Aorta (tissue), 5 donors: ENCODE measurements around the gene PCED1B. TPM values are rescaled to one million over a fixed set of nuclear protein-coding genes. Genes with fewer than 3 reads are reported as not detected.
A peak's percentile ranks its signal among the peaks of the same experiment; 100 is the strongest.
"Not testable (repeated sequence)": the region's sequence is repeated elsewhere in the genome, so short reads cannot be mapped to it uniquely, and the experiment has no call there.

Experiments used
- ATAC-seq: fragments of 200-7000 bp; cut with Tn5 transposase; one replicate; pipeline ENCODE4 v1.9.1; 2022; ENCODE audit warnings: moderate library complexity; ENCODE audit not compliant: low FRiP score
- DNase-seq, 2 donors: peaks; one replicate each; pipeline ENCODE4 v3.0.0-alpha.2; 2020
- H3K27ac ChIP-seq, 2 donors: one replicate each; pipeline ENCODE4 v1.5.1; 2013; ENCODE audit warnings: low read length in 2 of 2, mild to moderate bottlenecking in 2 of 2, moderate library complexity in 2 of 2, control low read depth in 1 of 2, inconsistent platforms in 1 of 2, low read depth in 1 of 2
- H3K27me3 ChIP-seq, 2 donors: one replicate each; pipeline ENCODE4 v1.6.1; 2013; ENCODE audit warnings: control low read depth in 1 of 2, low read length in 1 of 2, mild to moderate bottlenecking in 1 of 2, moderate library complexity in 1 of 2; ENCODE audit not compliant: insufficient read depth in 2 of 2, control insufficient read depth in 1 of 2
- H3K36me3 ChIP-seq, 2 donors: one replicate each; pipeline ENCODE4 v1.6.1; 2013; ENCODE audit warnings: control low read depth in 1 of 2, low read length in 1 of 2, mild to moderate bottlenecking in 1 of 2; ENCODE audit not compliant: insufficient read depth in 2 of 2, control insufficient read depth in 1 of 2
- H3K4me1 ChIP-seq, 2 donors: one replicate each; pipeline ENCODE4 v1.6.1; 2013; ENCODE audit warnings: low read length in 2 of 2, control low read depth in 1 of 2, mild to moderate bottlenecking in 1 of 2, moderate library complexity in 1 of 2; ENCODE audit not compliant: insufficient read depth in 2 of 2, control insufficient read depth in 1 of 2
- H3K4me3 ChIP-seq, 2 donors: one replicate each; pipeline ENCODE4 v1.5.1; 2013; ENCODE audit warnings: low read length in 2 of 2, control low read depth in 1 of 2, mild to moderate bottlenecking in 1 of 2
- H3K9me3 ChIP-seq: one replicate; pipeline ENCODE4 v1.6.1; 2013; ENCODE audit warnings: mild to moderate bottlenecking, low read length; ENCODE audit not compliant: control insufficient read depth
- WGBS, 2 donors: extraction: QIAGEN DNeasy Blood & Tissue Kit; methylation state at CpG; one replicate each; pipeline ENCODE4 v1.1.7; 2013; 5-methylcytosine and 5-hydroxymethylcytosine counted together
- intact Hi-C, 2 donors: fragments of 100-400 bp; cut with DNase I; formaldehyde crosslinking; loops; one replicate each; pipeline versions ENCODE4 v1.14.2 to v1.15.0; 2022
- polyA plus RNA-seq, 2 donors: library from polyadenylated mRNA; stranded (reverse); fragments of 200-250 nt; gene quantifications; one replicate each; pipeline ENCODE4 v1.2.3, GENCODE V29; 2013
- total RNA-seq, 2 donors: library from RNA; stranded (reverse); fragmentation: NEBNext Ultra II Directional; extraction: Animal tissue kit (Norgen Biotek cat#: 25700); gene quantifications; one replicate each; pipeline ENCODE4 v1.2.1, GENCODE V29; 2021
- donor health status: healthy with polysubstance abuse.
- donor health status: Bipolar disorder and iron deficiency.
- donor health status: DM: no; HTN: no; CAD: no.
- donor health status: DM: no; HTN: no; CAD: no.
- donor health status: DM: yes; HTN: yes; CAD: no.

PCED1B gene
- total and polyA plus RNA-seq, 4 donors, result 2.0 to 12.6 (median 11.6) TPM

DNA sequence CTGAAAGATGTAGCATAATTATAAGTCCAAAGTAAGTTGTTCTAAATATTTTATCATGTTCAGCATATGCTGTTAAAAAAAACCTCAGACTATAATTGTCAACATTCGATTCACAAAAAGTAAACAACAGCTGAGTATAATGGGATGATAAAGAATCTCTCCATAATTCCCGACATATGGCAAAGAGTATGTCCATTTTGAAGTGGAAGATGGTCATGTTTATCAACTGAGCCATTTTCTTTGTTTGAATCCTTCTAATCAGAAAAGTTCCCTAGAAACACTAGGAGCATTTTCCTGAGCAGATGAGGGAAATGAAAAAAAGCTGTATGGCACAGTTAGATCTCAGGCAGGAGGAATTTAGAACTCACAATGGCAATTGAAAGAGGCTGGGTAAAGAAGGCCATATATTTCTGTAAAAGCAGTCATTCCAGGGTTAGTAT, 192.4 kb downstream of the PCED1B start:
- H3K27ac ChIP-seq, result no peak overlapping the region
- H3K9me3 ChIP-seq, result no peaks in the 10 kb centered on the region
- no peaks in the 10 kb centered on the region for H3K36me3 ChIP-seq
- H3K4me1 ChIP-seq, result peaks cover 0 to 1% of the 10 kb centered on the region in 2 donors
- no peak overlapping the region for H3K4me3 ChIP-seq
- 84 to 93% methylated on average over 2 of the region's 2 CpGs for WGBS, 2 donors
- H3K27me3 ChIP-seq, result no peaks in the 10 kb centered on the region
- DNase-seq, result no peak
- intact Hi-C loops, result no loop called here
- no peak for ATAC-seq

DNA sequence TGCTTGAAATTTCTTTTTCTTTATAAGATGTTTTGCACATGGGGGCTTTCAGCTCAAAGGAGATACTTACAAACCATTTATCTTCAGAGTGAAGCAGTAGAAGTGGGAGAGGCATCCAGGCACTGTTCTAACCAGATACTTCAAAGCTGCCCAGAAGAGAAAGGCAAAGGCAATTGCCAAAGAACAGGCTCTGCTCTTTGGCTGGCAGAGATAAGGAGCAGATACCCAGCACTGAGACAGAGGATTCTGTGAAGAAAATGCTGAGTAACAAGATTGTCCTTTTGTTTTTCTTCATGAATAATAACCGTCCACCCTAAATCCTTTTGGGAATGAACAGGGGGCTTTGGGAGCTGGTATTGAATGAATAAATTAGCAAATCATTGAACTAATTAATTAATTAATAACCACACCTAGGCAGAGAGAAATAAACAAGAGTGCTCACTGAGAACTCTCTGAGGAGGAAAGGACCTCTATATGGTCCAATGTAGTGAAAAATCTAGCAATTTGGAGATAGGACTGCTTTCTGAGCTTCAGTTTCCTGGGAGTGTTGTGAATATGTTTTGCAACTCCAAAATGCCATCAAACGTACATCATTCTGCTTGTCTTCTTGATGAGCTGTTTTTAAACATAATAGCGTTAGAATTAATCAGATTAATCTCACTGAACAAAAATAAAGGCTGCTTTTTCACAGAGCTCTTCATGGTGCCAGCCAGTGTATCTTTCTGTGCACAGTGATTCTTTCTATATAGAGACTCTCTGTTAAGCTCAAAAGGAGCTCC, 193.2 kb downstream of the PCED1B start:
- DNase-seq (no peak), ATAC-seq (no peak)
- Histone ChIP-seq H3K4me1 (peaks cover 0 to 3% of the 10 kb centered on the region in 2 donors), H3K36me3 (no peaks in the 10 kb centered on the region), H3K4me3 (no peak overlapping the region), H3K27me3 (no peaks in the 10 kb centered on the region), H3K27ac (no peak overlapping the region), H3K9me3 (no peaks in the 10 kb centered on the region)
- intact Hi-C loops, result no loop called here
- 54 to 61% methylated on average over 3 of the region's 3 CpGs for WGBS, 2 donors

DNA sequence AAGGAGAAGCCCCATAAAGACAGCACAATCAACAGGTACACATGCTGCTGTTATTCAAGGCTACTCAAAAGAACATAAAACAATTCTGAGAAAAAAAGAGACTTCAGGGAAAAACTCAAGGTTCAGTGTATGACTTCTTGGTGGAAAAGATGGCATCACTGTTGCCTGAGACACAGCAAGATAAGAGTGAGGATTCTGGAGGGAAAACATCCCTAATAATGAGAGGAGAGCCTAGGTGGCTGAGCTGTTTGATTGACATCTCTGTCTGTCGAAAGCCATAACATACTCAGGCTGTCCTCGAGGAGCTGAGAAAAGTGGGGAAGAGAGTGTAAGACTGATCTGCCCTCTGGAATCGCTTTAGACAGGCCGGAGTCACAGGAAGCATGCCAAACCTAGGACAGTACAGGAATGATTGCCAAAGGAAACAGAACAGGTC, 193.8 kb downstream of the PCED1B start:
- WGBS, 2 donors, result 75 to 77% methylated on average over 4 of the region's 4 CpGs

DNA sequence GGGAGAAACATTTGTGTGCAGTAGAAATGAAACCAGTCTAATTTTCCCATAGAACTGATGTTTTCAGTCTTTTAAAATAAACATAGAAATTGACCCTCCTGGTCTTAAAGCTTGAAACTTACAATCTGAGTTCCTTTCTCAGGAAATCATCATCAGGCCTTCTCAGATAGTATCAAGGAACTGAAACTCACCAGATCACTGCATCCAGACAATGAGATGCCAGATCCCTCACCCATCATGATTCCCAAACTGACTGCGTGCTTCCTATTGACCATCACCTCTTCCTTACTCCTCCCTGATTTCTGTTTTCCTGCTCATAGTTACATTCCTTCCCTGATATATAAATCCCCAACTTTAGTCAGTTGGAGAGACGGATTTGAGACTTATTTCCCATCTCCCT, 195.3 kb downstream of the PCED1B start:
- no peak overlapping the region for H3K4me3 ChIP-seq
- no peaks in the 10 kb centered on the region for H3K27me3 ChIP-seq
- intact Hi-C loops, result no loop called here
- ATAC-seq (no peak), DNase-seq (no peak)
- no peaks in the 10 kb centered on the region for H3K9me3 ChIP-seq
- 87 to 91% methylated on average over 2 of the region's 2 CpGs for WGBS, 2 donors
- peaks cover 0 to 3% of the 10 kb centered on the region in 2 donors for H3K4me1 ChIP-seq
- no peaks in the 10 kb centered on the region for H3K36me3 ChIP-seq
- no peak overlapping the region for H3K27ac ChIP-seq

More for the DNA sequence above, 193.8 kb downstream of the PCED1B start:
- no peaks in the 10 kb centered on the region for H3K9me3 ChIP-seq
- peaks cover 0 to 3% of the 10 kb centered on the region in 2 donors for H3K4me1 ChIP-seq
- no peak overlapping the region for H3K27ac ChIP-seq
- H3K4me3 ChIP-seq, result no peak overlapping the region
- intact Hi-C loops, result no loop called here
- no peaks in the 10 kb centered on the region for H3K27me3 ChIP-seq
- no peak for ATAC-seq
- no peaks in the 10 kb centered on the region for H3K36me3 ChIP-seq
- no peak for DNase-seq

DNA sequence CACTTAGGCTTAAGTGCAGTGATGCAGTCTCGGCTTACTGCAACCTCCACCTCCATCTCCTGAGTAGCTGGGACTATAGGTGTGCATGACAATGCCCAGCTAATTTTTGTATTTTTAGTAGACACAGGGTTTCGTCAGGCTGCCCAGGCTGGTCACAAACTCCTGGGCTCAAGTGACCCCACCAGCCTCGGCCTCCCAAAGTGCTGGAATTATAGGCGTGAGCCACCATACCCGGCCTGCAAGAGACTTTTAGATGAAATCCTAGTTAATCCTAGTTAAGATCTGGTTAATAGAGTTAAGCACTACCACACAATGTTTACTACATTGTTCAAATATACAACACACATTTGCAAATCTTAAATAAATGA, 196.8 kb downstream of the PCED1B start:
- no peak for DNase-seq
- ATAC-seq, result no peak
- H3K4me1 ChIP-seq, result peaks cover 0 to 3% of the 10 kb centered on the region in 2 donors
- H3K27ac ChIP-seq, result no peak overlapping the region
- H3K4me3 ChIP-seq, result no peak overlapping the region
- H3K9me3 ChIP-seq, result no peaks in the 10 kb centered on the region
- H3K27me3 ChIP-seq, result no peaks in the 10 kb centered on the region
- no peaks in the 10 kb centered on the region for H3K36me3 ChIP-seq
- intact Hi-C loops, result no loop called here
- 96 to 97% methylated on average over 5 of the region's 5 CpGs for WGBS, 2 donors

DNA sequence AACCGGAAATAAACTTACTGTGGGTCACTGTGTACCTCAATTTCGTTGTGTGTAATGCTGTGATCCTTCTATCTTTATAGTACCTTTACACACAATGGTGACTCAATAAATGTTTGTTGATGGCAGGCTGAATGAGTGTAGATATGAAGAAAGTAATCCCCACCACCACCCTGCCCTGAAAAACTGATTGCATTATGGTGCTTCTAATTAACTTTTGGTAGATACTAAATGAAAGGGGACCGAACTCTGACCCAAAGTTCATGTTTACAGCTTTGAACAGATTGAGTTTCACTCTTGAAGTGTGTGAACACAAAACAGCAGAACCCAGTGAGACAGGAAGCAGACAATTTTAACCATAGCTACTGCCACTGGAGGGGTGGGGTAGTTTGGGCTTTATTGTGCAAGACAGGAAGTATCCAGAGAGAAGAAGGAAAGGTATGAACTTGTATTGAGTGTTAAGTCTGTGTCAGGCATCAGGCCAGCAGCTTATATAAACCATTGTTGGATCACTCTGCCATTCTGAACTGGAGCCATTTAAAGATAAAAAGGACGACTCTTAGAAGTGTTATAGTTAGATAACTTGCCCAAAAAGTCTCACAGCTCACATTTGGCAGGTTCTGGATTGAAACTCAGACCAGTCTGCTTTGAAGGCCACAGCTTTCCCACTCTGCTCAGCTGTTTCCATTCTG, 197.3 kb downstream of the PCED1B start:
- Histone ChIP-seq H3K36me3 (no peaks in the 10 kb centered on the region), H3K9me3 (no peaks in the 10 kb centered on the region), H3K27ac (no peak overlapping the region), H3K27me3 (no peaks in the 10 kb centered on the region), H3K4me1 (peaks cover 0 to 3% of the 10 kb centered on the region in 2 donors), H3K4me3 (no peak overlapping the region)
- ATAC-seq (peak; percentile 39), DNase-seq (no peak)
- intact Hi-C loops, result no loop called here
- WGBS, 2 donors, result 67 to 68% methylated on average over 4 of the region's 4 CpGs

DNA sequence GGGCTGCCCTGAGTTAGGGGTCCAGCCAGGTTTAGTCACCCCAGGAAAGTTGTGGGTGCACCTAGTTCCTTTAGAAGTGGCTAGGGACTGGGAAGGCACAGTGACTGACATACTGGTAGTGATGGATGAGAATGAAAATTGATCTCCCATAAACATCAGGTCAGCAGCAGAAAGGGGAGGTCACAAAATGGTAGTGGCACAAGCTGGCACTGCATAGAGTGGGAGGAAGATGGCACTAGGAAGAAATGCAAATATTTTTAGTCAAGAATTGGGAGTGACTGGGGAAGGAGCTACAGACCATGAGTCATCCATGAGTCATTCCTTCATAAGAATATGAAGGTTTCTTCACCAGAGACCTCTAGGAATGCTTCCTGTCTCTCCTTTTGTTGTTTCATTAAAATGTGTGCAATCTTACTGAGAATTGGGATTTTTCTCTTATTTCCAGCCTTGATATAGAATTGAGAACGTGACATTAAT, 198.6 kb downstream of the PCED1B start:
- Histone ChIP-seq H3K36me3 (no peaks in the 10 kb centered on the region), H3K27me3 (no peaks in the 10 kb centered on the region), H3K27ac (no peak overlapping the region), H3K4me3 (no peak overlapping the region), H3K9me3 (no peaks in the 10 kb centered on the region), H3K4me1 (peaks cover 2 to 3% of the 10 kb centered on the region in 2 donors)
- DNase-seq (no peak), ATAC-seq (no peak)
- WGBS, 2 donors, result 88 to 95% methylated on average over 1 of the region's 1 CpG
- intact Hi-C loops, result no loop called here

DNA sequence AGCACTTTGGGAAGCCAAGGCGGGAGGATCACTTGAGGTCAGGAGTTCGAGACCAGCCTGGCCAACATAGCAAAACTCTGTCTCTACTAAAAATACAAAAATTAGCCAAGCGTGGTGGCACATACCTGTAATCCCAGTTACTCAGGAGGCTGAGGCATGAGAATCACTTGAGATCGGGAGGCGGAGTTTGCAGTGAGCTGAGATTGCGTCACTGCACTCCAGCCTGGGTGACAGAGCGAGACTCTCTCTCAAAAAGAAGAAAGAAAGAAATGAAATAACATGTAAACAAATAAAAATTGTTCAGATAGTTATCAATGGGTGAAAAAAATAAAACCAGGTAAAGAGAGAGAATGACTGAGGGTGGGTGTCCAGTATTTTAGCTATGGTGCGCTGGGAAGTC, 200.3 kb downstream of the PCED1B start:
- not testable (repeated sequence) for ATAC-seq

More for the DNA sequence above, 200.3 kb downstream of the PCED1B start:
- H3K27me3 ChIP-seq, H3K36me3 ChIP-seq, H3K4me3 ChIP-seq, DNase-seq, H3K9me3 ChIP-seq, H3K4me1 ChIP-seq, intact Hi-C loops, H3K27ac ChIP-seq: not testable (repeated sequence)
- 98% methylated on average over 8 of the region's 8 CpGs for WGBS, 2 donors
